Smooth muscle cell (in vitro differentiated cells): ENCODE data around the gene SDK2. TPM values are rescaled to one million over a fixed set of nuclear protein-coding genes. Genes with fewer than 3 reads are reported as not detected.

Experiments
- DNase-seq: peaks from one replicate; lab custom pipeline; 2025; ENCODE audit not compliant: unreplicated experiment; lab: John Stamatoyannopoulos, UW
- H2AFZ ChIP-seq: fragments of 200-600 bp; sonication (generic); 2 replicates; pipeline ENCODE4 v1.6.0; 2016; ENCODE audit warnings: antibody characterized with exemption, low read depth, mild to moderate bottlenecking
- H3F3A ChIP-seq: fragments of 200-600 bp; sonication (generic); 2 replicates; pipeline ENCODE4 v1.6.0; 2017; ENCODE audit warnings: antibody characterized with exemption, low read depth
- H3K27ac ChIP-seq: fragments of 200-600 bp; sonication (generic); 2 replicates; pipeline ENCODE4 v1.5.1; 2016; ENCODE audit warnings: low read depth, mild to moderate bottlenecking
- H3K27me3 ChIP-seq: fragments of 200-600 bp; sonication (generic); 2 replicates; pipeline ENCODE4 v1.6.1; 2016; ENCODE audit warnings: low read depth, mild to moderate bottlenecking
- H3K36me3 ChIP-seq: fragments of 200-600 bp; sonication (generic); 2 replicates; pipeline ENCODE4 v1.5.1; 2016; ENCODE audit warnings: low read depth
- H3K4me1 ChIP-seq: fragments of 200-600 bp; sonication (generic); 2 replicates; pipeline ENCODE4 v1.5.1; 2016; ENCODE audit warnings: low read depth
- H3K4me2 ChIP-seq: fragments of 200-600 bp; sonication (generic); 2 replicates; pipeline ENCODE4 v1.6.0; 2016; ENCODE audit warnings: mild to moderate bottlenecking
- H3K4me3 ChIP-seq: fragments of 200-600 bp; sonication (generic); 2 replicates; pipeline ENCODE4 v1.5.1; 2016; ENCODE audit warnings: mild to moderate bottlenecking
- H3K79me2 ChIP-seq: fragments of 200-600 bp; sonication (generic); 2 replicates; pipeline ENCODE4 v1.6.0; 2016; ENCODE audit warnings: low read depth, mild to moderate bottlenecking
- H3K9ac ChIP-seq: fragments of 200-600 bp; sonication (generic); 2 replicates; pipeline ENCODE4 v1.6.0; 2016; ENCODE audit warnings: low read depth
- H3K9me3 ChIP-seq: fragments of 200-600 bp; sonication (generic); replicated peaks from 2 replicates; pipeline ENCODE4 v1.5.1; 2016; ENCODE audit warnings: low read depth
- H4K20me1 ChIP-seq: fragments of 200-600 bp; sonication (generic); 2 replicates; pipeline ENCODE4 v1.6.0; 2016; ENCODE audit warnings: low read depth
- CTCF ChIP-seq: fragments of 200-600 bp; sonication (generic); IDR thresholded peaks from 2 replicates; pipeline ENCODE4 v1.5.1; 2017; ENCODE audit warnings: borderline replicate concordance, mild to moderate bottlenecking, antibody characterized with exemption; ENCODE audit not compliant: insufficient read depth, poor library complexity, severe bottlenecking
- WGBS: methylation state at CpG from one replicate; pipeline ENCODE4 v1.1.7; 2016; ENCODE audit warnings: low lambda C conversion rate; 5-methylcytosine and 5-hydroxymethylcytosine counted together
- polyA plus RNA-seq: library from polyadenylated mRNA; unstranded; fragments of >200 nt; fragmentation: Nextera tagmentation; extraction: Ambion mirVana; gene quantifications from 2 replicates; pipeline ENCODE4 v1.2.1, GENCODE V29; 2016
- total RNA-seq: library from RNA; depleted of rRNA; stranded (reverse); fragments of >200 nt; gene quantifications from 2 replicates; pipeline ENCODE4 v1.2.3, GENCODE V29; 2014

The SDK2 gene
- total and polyA plus RNA-seq, 2 experiments from 2014 or later = 4.6 to 6.5 TPM

- Histone ChIP-seq H3K79me2 (no peaks in the 10 kb centered on the region), H4K20me1 (peaks cover 56% of the 10 kb centered on the region), H3F3A (no peaks in the 10 kb centered on the region), H3K9ac (no peak overlapping the region), H3K27me3 (no peaks in the 10 kb centered on the region), H3K36me3 (no peaks in the 10 kb centered on the region), H2AFZ (no peak overlapping the region), H3K4me3 (no peak overlapping the region), H3K9me3 (no peaks in the 10 kb centered on the region), H3K27ac (no peak overlapping the region), H3K4me1 (no peaks in the 10 kb centered on the region), H3K4me2 (no peak overlapping the region)
- no peak for DNase-seq
- no peak for TF ChIP-seq CTCF
- 86% methylated on average over 15 of the region's 15 CpGs for WGBS
Measured at GRCh38 chr17:73575470-73576221, 68.6 kb downstream of the SDK2 start.

- Histone ChIP-seq H3K4me1 (peaks cover 10% of the 10 kb centered on the region), H3K4me3 (no peak overlapping the region), H3K79me2 (no peaks in the 10 kb centered on the region), H4K20me1 (peaks cover 50% of the 10 kb centered on the region), H3K36me3 (no peaks in the 10 kb centered on the region), H3K9me3 (no peaks in the 10 kb centered on the region), H3K27me3 (no peaks in the 10 kb centered on the region), H3K9ac (no peak overlapping the region), H3K4me2 (no peak overlapping the region), H3F3A (no peaks in the 10 kb centered on the region), H2AFZ (no peak overlapping the region), H3K27ac (no peak overlapping the region)
- TF ChIP-seq CTCF = no peak
- no peak for DNase-seq
- WGBS = 92% methylated on average over 26 of the region's 26 CpGs
Measured at GRCh38 chr17:73571511-73572130, 72.6 kb downstream of the SDK2 start.

- WGBS = 86% methylated on average over 17 of the region's 18 CpGs
- TF ChIP-seq CTCF = no peak
Measured at GRCh38 chr17:73569762-73570319, 74.4 kb downstream of the SDK2 start.

More at GRCh38 chr17:73569762-73570319, 74.4 kb downstream of the SDK2 start:
- DNase-seq = no peak
- H3K27me3 ChIP-seq = no peaks in the 10 kb centered on the region
- H4K20me1 ChIP-seq = peaks cover 47% of the 10 kb centered on the region
- no peaks in the 10 kb centered on the region for H3F3A ChIP-seq
- H3K9ac ChIP-seq = no peak overlapping the region
- H3K4me1 ChIP-seq = peaks cover 16% of the 10 kb centered on the region
- no peaks in the 10 kb centered on the region for H3K36me3 ChIP-seq
- no peak overlapping the region for H3K27ac ChIP-seq
- no peak overlapping the region for H3K4me2 ChIP-seq
- H3K79me2 ChIP-seq = no peaks in the 10 kb centered on the region
- H3K9me3 ChIP-seq = no peaks in the 10 kb centered on the region
- no peak overlapping the region for H2AFZ ChIP-seq
- H3K4me3 ChIP-seq = no peak overlapping the region
